H1 (cell line): ENCODE measurements around the gene FARS2. TPM values are rescaled to one million over a fixed set of nuclear protein-coding genes. Genes with fewer than 3 reads are reported as not detected.

ENCODE experiments used
- CTCF ChIA-PET: fragments of 300-600 bp; sonication (Branson Sonifier 250); formaldehyde crosslinking; loops from one replicate; lab custom pipeline; 2021; ENCODE audit not compliant: partially characterized antibody; lab: Charles Lee
- POLR2A ChIA-PET: fragments of 300-600 bp; sonication (Branson Sonifier 250); formaldehyde crosslinking; loops from one replicate; lab custom pipeline; 2021; ENCODE audit warnings: inconsistent platforms; ENCODE audit not compliant: partially characterized antibody; lab: Charles Lee
- DNase-seq, 2 experiments: peaks; one replicate each; pipeline versions ENCODE4 v3.0.0 to v3.0.0-alpha.2; 2010 to 2022; ENCODE audit warnings: low spot score in 2 of 2, low read depth in 1 of 2, mixed read lengths in 1 of 2
- FAIRE-seq: peaks from 2 replicates; lab custom pipeline; 2011; peaks lifted over from hg19 to GRCh38; lab: Jason Lieb, UNC
- H2AFZ ChIP-seq: 2 replicates; pipeline ENCODE4 v1.8.1; 2012; ENCODE audit warnings: low read length, inconsistent platforms
- H2AK5ac ChIP-seq: 2 replicates; pipeline ENCODE4 v1.6.1; 2013; ENCODE audit warnings: low read depth, low read length
- H2BK120ac ChIP-seq: replicated peaks from 2 replicates; pipeline ENCODE3; 2013; ENCODE audit warnings: low read depth, low read length, inconsistent platforms
- H2BK12ac ChIP-seq: 2 replicates; pipeline ENCODE4 v1.6.1; 2013; ENCODE audit warnings: low read depth, low read length
- H2BK15ac ChIP-seq: 2 replicates; pipeline ENCODE4 v1.6.1; 2013; ENCODE audit warnings: low read length
- H2BK20ac ChIP-seq: 2 replicates; pipeline ENCODE4 v1.6.1; 2013; ENCODE audit warnings: low read length
- H2BK5ac ChIP-seq: 2 replicates; pipeline ENCODE4 v1.6.1; 2013; ENCODE audit warnings: low read depth, low read length
- H3K14ac ChIP-seq: 2 replicates; pipeline ENCODE4 v1.6.1; 2013; ENCODE audit warnings: inconsistent platforms; ENCODE audit not compliant: insufficient read length
- H3K18ac ChIP-seq: 2 replicates; pipeline ENCODE4 v1.6.1; 2013; ENCODE audit warnings: low read length; ENCODE audit errors: extremely low read depth
- H3K23ac ChIP-seq: 2 replicates; pipeline ENCODE4 v1.6.1; 2013; ENCODE audit warnings: inconsistent platforms; ENCODE audit not compliant: insufficient read length
- H3K23me2 ChIP-seq: 2 replicates; pipeline ENCODE4 v1.6.1; 2013; ENCODE audit warnings: low read depth, low read length
- H3K27ac ChIP-seq: 2 replicates; pipeline ENCODE4 v1.6.1; 2011; ENCODE audit warnings: low read depth, low read length, inconsistent platforms
- H3K27me3 ChIP-seq, 4 experiments: replicated peaks in 1 of 4; 1 replicate in 1 of 4; 2 replicates in 3 of 4; pipeline versions ENCODE4 v1.6.1 to v1.8.1; 2011 to 2013; ENCODE audit warnings: low read length in 3 of 4, mild to moderate bottlenecking in 3 of 4, inconsistent platforms in 2 of 4, mixed read lengths in 2 of 4, moderate library complexity in 1 of 4; ENCODE audit not compliant: control insufficient read depth in 3 of 4, insufficient read depth in 3 of 4; ENCODE audit errors: extremely low read depth in 1 of 4
- H3K36me3 ChIP-seq, 4 experiments: 2 replicates each; pipeline versions ENCODE4 v1.6.1 to v1.8.1; 2011 to 2013; ENCODE audit warnings: mild to moderate bottlenecking in 4 of 4, low read length in 3 of 4, moderate library complexity in 2 of 4, control low read depth in 1 of 4, inconsistent platforms in 1 of 4; ENCODE audit not compliant: insufficient read depth in 4 of 4, control insufficient read depth in 2 of 4
- H3K4ac ChIP-seq: replicated peaks from 2 replicates; pipeline ENCODE3; 2013; ENCODE audit warnings: low read length, low read depth, mixed read lengths, inconsistent platforms; ENCODE audit not compliant: insufficient read length
- H3K4me1 ChIP-seq, 4 experiments: replicated peaks in 1 of 4; 1 replicate in 1 of 4; 2 replicates in 3 of 4; pipeline versions ENCODE4 v1.6.1 to v1.8.1; 2011 to 2013; ENCODE audit warnings: low read length in 3 of 4, inconsistent platforms in 2 of 4, mixed read lengths in 1 of 4; ENCODE audit not compliant: insufficient read depth in 4 of 4, control insufficient read depth in 3 of 4
- H3K4me2 ChIP-seq, 2 experiments: 2 replicates each; pipeline versions ENCODE4 v1.6.1 to v1.8.1; 2011 to 2013; ENCODE audit warnings: low read depth in 2 of 2, low read length in 2 of 2, control low read depth in 1 of 2, inconsistent platforms in 1 of 2, mild to moderate bottlenecking in 1 of 2; ENCODE audit not compliant: insufficient read depth in 1 of 2
- H3K4me3 ChIP-seq, 4 experiments: fragments of 200-600, 300-600 bp in 1 of 4; sonication (generic), shearing (Covaris generic), sonication (Bioruptor Twin) in 1 of 4; 2 replicates each; pipeline versions ENCODE4 v1.5.1 to v1.8.1; 2011 to 2016; ENCODE audit warnings: low read length in 4 of 4, low read depth in 3 of 4, control low read depth in 2 of 4, inconsistent platforms in 2 of 4, mild to moderate bottlenecking in 2 of 4, mixed read lengths in 1 of 4, moderate library complexity in 1 of 4; ENCODE audit not compliant: insufficient read depth in 2 of 4; ENCODE audit errors: extremely low read depth in 1 of 4
- H3K56ac ChIP-seq: replicated peaks from 2 replicates; pipeline ENCODE3; 2013; ENCODE audit warnings: low read depth, mild to moderate bottlenecking, mixed read lengths, low read length, inconsistent platforms; ENCODE audit not compliant: insufficient read length
- H3K79me1 ChIP-seq: 2 replicates; pipeline ENCODE4 v1.6.1; 2013; ENCODE audit warnings: low read depth, low read length, control low read depth
- H3K79me2 ChIP-seq, 2 experiments: 2 replicates each; pipeline versions ENCODE4 v1.6.1 to v1.8.1; 2012 to 2013; ENCODE audit warnings: low read length in 2 of 2, mild to moderate bottlenecking in 2 of 2, inconsistent platforms in 1 of 2; ENCODE audit not compliant: insufficient read depth in 2 of 2, control insufficient read depth in 1 of 2
- H3K9ac ChIP-seq, 4 experiments: replicated peaks in 1 of 4; 1 replicate in 1 of 4; 2 replicates in 3 of 4; pipeline versions ENCODE4 v1.6.1 to v1.8.1; 2011 to 2013; ENCODE audit warnings: low read depth in 3 of 4, low read length in 3 of 4, control low read depth in 2 of 4, mild to moderate bottlenecking in 2 of 4, moderate library complexity in 2 of 4, inconsistent platforms in 1 of 4; ENCODE audit errors: extremely low read depth in 1 of 4
- H3K9me3 ChIP-seq, 2 experiments: 2 replicates each; pipeline versions ENCODE4 v1.6.1 to v1.8.1; 2012 to 2013; ENCODE audit warnings: mild to moderate bottlenecking in 2 of 2, moderate library complexity in 2 of 2, control low read depth in 1 of 2, inconsistent platforms in 1 of 2, low read depth in 1 of 2, low read length in 1 of 2, mixed read lengths in 1 of 2; ENCODE audit not compliant: insufficient read depth in 2 of 2
- H4K20me1 ChIP-seq, 2 experiments: replicated peaks in 1 of 2; 2 replicates each; pipeline versions ENCODE3 to v1.8.1; 2011 to 2013; ENCODE audit warnings: inconsistent platforms in 2 of 2, low read length in 2 of 2, mild to moderate bottlenecking in 1 of 2; ENCODE audit not compliant: insufficient read depth in 2 of 2, control insufficient read depth in 1 of 2
- H4K5ac ChIP-seq: 2 replicates; pipeline ENCODE4 v1.6.1; 2013; ENCODE audit warnings: low read length, low read depth, mixed read lengths, inconsistent platforms; ENCODE audit not compliant: insufficient read length
- H4K8ac ChIP-seq: 2 replicates; pipeline ENCODE4 v1.8.0; 2013; ENCODE audit warnings: mild to moderate bottlenecking, moderate library complexity, low read length, inconsistent platforms; ENCODE audit not compliant: insufficient read depth; ENCODE audit errors: extremely low read depth
- H4K91ac ChIP-seq: replicated peaks from 2 replicates; pipeline ENCODE3; 2013; ENCODE audit warnings: low read length, mixed read lengths, inconsistent platforms; ENCODE audit not compliant: insufficient read length
- BCL11A ChIP-seq, 2 experiments: IDR thresholded peaks; one replicate each; pipeline ENCODE4 v1.6.1; 2011; ENCODE audit warnings: low read depth in 2 of 2, low read length in 2 of 2, mild to moderate bottlenecking in 2 of 2
- CEBPB ChIP-seq: IDR thresholded peaks from 2 replicates; pipeline ENCODE4 v1.6.1; 2012; ENCODE audit warnings: low read depth, low read length
- GABPA ChIP-seq: IDR thresholded peaks from 2 replicates; pipeline ENCODE4 v1.6.1; 2011; ENCODE audit warnings: mild to moderate bottlenecking, low read length, moderate library complexity, borderline replicate concordance; ENCODE audit not compliant: insufficient read depth
- RNF2 ChIP-seq: fragments of 200-900, 300-1000 bp; sonication (generic); IDR thresholded peaks from 2 replicates; pipeline ENCODE4 v1.7.1; 2016; ENCODE audit warnings: borderline replicate concordance, low read depth, mild to moderate bottlenecking, antibody characterized with exemption, low read length; ENCODE audit not compliant: poor library complexity, severe bottlenecking; ENCODE audit errors: missing control alignments
- SP2 ChIP-seq: IDR thresholded peaks from 2 replicates; pipeline ENCODE4 v1.6.1; 2012; ENCODE audit warnings: mild to moderate bottlenecking, low read length, inconsistent platforms
- SP4 ChIP-seq: IDR thresholded peaks from 2 replicates; pipeline ENCODE4 v1.6.1; 2012; ENCODE audit warnings: low read length, inconsistent platforms
- TAF7 ChIP-seq: optimal IDR thresholded peaks from 2 replicates; pipeline ENCODE3; 2011; ENCODE audit warnings: low read depth, mild to moderate bottlenecking, inconsistent platforms, low read length, moderate library complexity, borderline replicate concordance
- YY1 ChIP-seq: IDR thresholded peaks from 2 replicates; pipeline ENCODE4 v1.6.1; 2011; ENCODE audit warnings: low read depth, mild to moderate bottlenecking, low read length
- WGBS, 2 experiments: shearing (Covaris generic) in 1 of 2; methylation state at CpG; one replicate each; pipeline versions ENCODE4 v1.1.6 to v1.1.7; 2013 to 2015; ENCODE audit warnings: low lambda C conversion rate in 2 of 2, mixed read lengths in 2 of 2, inconsistent platforms in 1 of 2, low coverage in 1 of 2, missing lambda C conversion rate in 1 of 2; ENCODE audit not compliant: insufficient replicate concordance in 2 of 2, insufficient coverage in 1 of 2, insufficient read length in 1 of 2; ENCODE audit errors: extremely low coverage in 1 of 2, missing lambda C conversion rate in 1 of 2; 5-methylcytosine and 5-hydroxymethylcytosine counted together
- polyA plus RNA-seq, 7 experiments: library from polyadenylated mRNA; depleted of rRNA in 3 of 7; stranded (reverse) in 5 of 7; unstranded in 2 of 7; fragments of >200 nt in 5 of 7; fragments of 200-250 nt in 2 of 7; gene quantifications; 1 replicate in 5 of 7; 2 replicates in 1 of 7; 4 replicates in 1 of 7; pipeline versions ENCODE4 v1.2.1 to v1.2.3, GENCODE V29; 2011 to 2013; ENCODE audit warnings: missing spikeins in 2 of 7, mixed read lengths in 2 of 7
- total RNA-seq: library from RNA; stranded (reverse); fragmentation: NEBNext Ultra II Directional; extraction: Animal tissue kit (Norgen Biotek cat#: 25700); gene quantifications from 2 replicates; pipeline ENCODE4 v1.2.1, GENCODE V29; 2021
- TF ChIP-seq, protein P1 (sequence below): IDR thresholded peaks from 2 replicates; pipeline ENCODE4 v1.6.1; 2011; ENCODE audit warnings: low read depth, mild to moderate bottlenecking, low read length; ENCODE audit not compliant: insufficient read depth
- TF ChIP-seq, protein P2 (sequence below), 3 experiments: IDR thresholded peaks; 1 replicate in 2 of 3; 2 replicates in 1 of 3; pipeline versions ENCODE4 v1.5.1 to v1.6.1; 2011; ENCODE audit warnings: low read length in 3 of 3, mild to moderate bottlenecking in 3 of 3, inconsistent platforms in 2 of 3, low read depth in 1 of 3, moderate library complexity in 1 of 3; ENCODE audit not compliant: insufficient read depth in 1 of 3; ENCODE audit errors: control extremely low read depth in 1 of 3
- TF ChIP-seq, protein P3 (sequence below): IDR thresholded peaks from 2 replicates; pipeline ENCODE4 v1.6.1; 2012; ENCODE audit warnings: inconsistent platforms

The FARS2 gene
- total and polyA plus RNA-seq, 2 of the 8 experiments (the other 6 are each of a cell fraction or from before 2014, with no cell fraction given): 11.7 to 14.4 TPM

DNA sequence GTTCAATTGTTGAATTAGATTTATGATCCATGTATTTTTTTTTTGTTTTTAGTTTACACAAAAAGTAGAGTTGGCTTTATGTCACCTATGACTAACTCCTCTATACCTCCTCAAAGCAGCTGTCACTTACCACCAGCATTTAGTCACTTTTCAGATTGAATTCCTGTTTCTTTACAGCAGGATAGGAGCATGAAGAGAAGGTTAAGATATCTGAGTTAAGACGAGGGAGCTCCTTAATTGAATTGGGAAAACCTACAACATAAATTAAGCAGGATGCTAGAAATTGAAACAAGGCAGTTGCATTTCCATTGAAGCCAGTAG, 237.2 kb downstream of the FARS2 start:
- no peak overlapping the region for H3K4me3 ChIP-seq
- H3K56ac ChIP-seq: no peak overlapping the region
- no peaks in the 10 kb centered on the region for H3K27me3 ChIP-seq
- H4K8ac ChIP-seq: no peak overlapping the region
- no peak overlapping the region for H2BK15ac ChIP-seq
- no peaks in the 10 kb centered on the region for H3K9me3 ChIP-seq
- no peak overlapping the region for H2BK20ac ChIP-seq
- no peak overlapping the region for H3K4ac ChIP-seq
- H3K79me1 ChIP-seq: no peaks in the 10 kb centered on the region
- H3K36me3 ChIP-seq: no peaks in the 10 kb centered on the region
- no peak overlapping the region for H4K91ac ChIP-seq
- H2BK12ac ChIP-seq: no peak overlapping the region
- DNase-seq (no peak), FAIRE-seq (no peak)
- no peak overlapping the region for H3K14ac ChIP-seq
- H2AFZ ChIP-seq: no peak overlapping the region
- H3K9ac ChIP-seq: no peak overlapping the region
- no peak overlapping the region for H3K27ac ChIP-seq
- no peaks in the 10 kb centered on the region for H4K20me1 ChIP-seq
- H2BK5ac ChIP-seq: no peak overlapping the region
- no peak overlapping the region for H2BK120ac ChIP-seq
- no peak overlapping the region for H3K23ac ChIP-seq
- no peak overlapping the region for H3K18ac ChIP-seq
- no peaks in the 10 kb centered on the region for H3K23me2 ChIP-seq
- H2AK5ac ChIP-seq: no peak overlapping the region
- 96% methylated on average over 1 of the region's 1 CpG; no CpG with 5 or more reads in 1 of the 2 experiments for WGBS, 2 experiments
- ChIA-PET POLR2A (interaction anchor here (0.6 kb wide), 2 partner anchors 102 to 360 kb away, joined by 3 to 4 read pairs; no protein-coding TSS in a partner anchor), CTCF (interaction anchor here (0.6 kb wide), 1 partner anchor 68 kb away, joined by 4 read pairs; no protein-coding TSS in a partner anchor)
- H4K5ac ChIP-seq: no peak overlapping the region
- H3K4me2 ChIP-seq: no peak overlapping the region
- H3K4me1 ChIP-seq: peaks cover 0 to 2% (median 0%) of the 10 kb centered on the region in 4 experiments; a peak in 2 of 7 replicates
- H3K79me2 ChIP-seq: no peaks in the 10 kb centered on the region
- TF ChIP-seq SP2 (no peak), YY1 (no peak), SP4 (no peak), GABPA (no peak), CEBPB (no peak), RNF2 (no peak), BCL11A (IDR thresholded peaks at IDR 0.05; ENCODE audit: low read depth in 2 of 2, low read length in 2 of 2) (no peak), TAF7 (no peak)
- TF ChIP-seq, protein P1, sequence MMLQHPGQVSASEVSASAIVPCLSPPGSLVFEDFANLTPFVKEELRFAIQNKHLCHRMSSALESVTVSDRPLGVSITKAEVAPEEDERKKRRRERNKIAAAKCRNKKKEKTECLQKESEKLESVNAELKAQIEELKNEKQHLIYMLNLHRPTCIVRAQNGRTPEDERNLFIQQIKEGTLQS: no peak
- TF ChIP-seq, protein P2, sequence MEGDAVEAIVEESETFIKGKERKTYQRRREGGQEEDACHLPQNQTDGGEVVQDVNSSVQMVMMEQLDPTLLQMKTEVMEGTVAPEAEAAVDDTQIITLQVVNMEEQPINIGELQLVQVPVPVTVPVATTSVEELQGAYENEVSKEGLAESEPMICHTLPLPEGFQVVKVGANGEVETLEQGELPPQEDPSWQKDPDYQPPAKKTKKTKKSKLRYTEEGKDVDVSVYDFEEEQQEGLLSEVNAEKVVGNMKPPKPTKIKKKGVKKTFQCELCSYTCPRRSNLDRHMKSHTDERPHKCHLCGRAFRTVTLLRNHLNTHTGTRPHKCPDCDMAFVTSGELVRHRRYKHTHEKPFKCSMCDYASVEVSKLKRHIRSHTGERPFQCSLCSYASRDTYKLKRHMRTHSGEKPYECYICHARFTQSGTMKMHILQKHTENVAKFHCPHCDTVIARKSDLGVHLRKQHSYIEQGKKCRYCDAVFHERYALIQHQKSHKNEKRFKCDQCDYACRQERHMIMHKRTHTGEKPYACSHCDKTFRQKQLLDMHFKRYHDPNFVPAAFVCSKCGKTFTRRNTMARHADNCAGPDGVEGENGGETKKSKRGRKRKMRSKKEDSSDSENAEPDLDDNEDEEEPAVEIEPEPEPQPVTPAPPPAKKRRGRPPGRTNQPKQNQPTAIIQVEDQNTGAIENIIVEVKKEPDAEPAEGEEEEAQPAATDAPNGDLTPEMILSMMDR (IDR thresholded peaks at IDR 0.05; ENCODE audit: control extremely low read depth in 1 of 3, insufficient read depth in 1 of 3, low read depth in 1 of 3, low read length in 3 of 3): no peak
- TF ChIP-seq, protein P3, sequence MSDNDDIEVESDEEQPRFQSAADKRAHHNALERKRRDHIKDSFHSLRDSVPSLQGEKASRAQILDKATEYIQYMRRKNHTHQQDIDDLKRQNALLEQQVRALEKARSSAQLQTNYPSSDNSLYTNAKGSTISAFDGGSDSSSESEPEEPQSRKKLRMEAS: no peak
